ENCODE measurements around the gene IGSF21. TPM values are rescaled to one million over a fixed set of nuclear protein-coding genes. Genes with fewer than 3 reads are reported as not detected.

IGSF21 gene
- total RNA-seq (not detected), polyA plus RNA-seq (not detected)

GRCh38 chr1:18107369-18108298 lies at the start of gene IGSF21:
TSS of gene IGSF21 (plus strand) at chr1:18107798. CDS start at chr1:18108129, 331 bp downstream.
- Mint-ChIP-seq H3K27ac (peak within 1 kb of the TSS in 1 of 8 donors; percentile 12), H3K36me3 (no peaks in the 10 kb centered on the region), H3K27me3 (peaks cover 34 to 56% of the 10 kb centered on the region in 2 donors), H3K4me3 (peak within 1 kb of the TSS in 2 of 7 donors; percentile 1 to 23), H3K4me1 (peaks cover 6 to 21% (median 8%) of the 10 kb centered on the region in 3 donors), H3K9me3 (peaks cover 0 to 2% (median 0%) of the 10 kb centered on the region in 5 donors)
- Histone ChIP-seq H3K27me3 (ENCODE audit: insufficient read depth, low read length, poor library complexity, severe bottlenecking) (peaks cover 14% of the 10 kb centered on the region), H3K4me3 (ENCODE audit: low read length) (no peak within 1 kb of the TSS), H3K36me3 (ENCODE audit: insufficient read depth, low read length) (no peaks in the 10 kb centered on the region), H3K27ac (ENCODE audit: low read depth, low read length) (no peak within 1 kb of the TSS), H3K9me3 (ENCODE audit: low read length) (no peaks in the 10 kb centered on the region), H3K4me1 (ENCODE audit: insufficient read depth, low read length) (no peaks in the 10 kb centered on the region)
- CTCF ChIA-PET = no interaction called here
- POLR2A ChIA-PET = no interaction called here
- no peak for DNase-seq

- Histone ChIP-seq H3K4me3 (ENCODE audit: low read length) (no peak overlapping the region), H3K36me3 (ENCODE audit: insufficient read depth, low read length) (no peaks in the 10 kb centered on the region), H3K27me3 (ENCODE audit: insufficient read depth, low read length, poor library complexity, severe bottlenecking) (no peaks in the 10 kb centered on the region), H3K4me1 (ENCODE audit: insufficient read depth, low read length) (no peaks in the 10 kb centered on the region), H3K27ac (ENCODE audit: low read depth, low read length) (no peak overlapping the region), H3K9me3 (ENCODE audit: low read length) (no peaks in the 10 kb centered on the region)
- H3K4me3 Mint-ChIP-seq = no peak overlapping the region
- peaks cover 4 to 18% of the 10 kb centered on the region in 2 donors for H3K27me3 Mint-ChIP-seq
- H3K27ac Mint-ChIP-seq = no peak overlapping the region
- ChIA-PET CTCF (no interaction called here), POLR2A (no interaction called here)
- DNase-seq = no peak
- no peaks in the 10 kb centered on the region for H3K4me1 Mint-ChIP-seq
- peaks cover 0 to 7% (median 0%) of the 10 kb centered on the region in 5 donors for H3K9me3 Mint-ChIP-seq
- H3K36me3 Mint-ChIP-seq = no peaks in the 10 kb centered on the region
Observed at GRCh38 chr1:18058206-18058921, 49.2 kb upstream of the IGSF21 start.

- Histone ChIP-seq H3K36me3 (ENCODE audit: insufficient read depth, low read length) (no peaks in the 10 kb centered on the region), H3K4me3 (ENCODE audit: low read length) (no peak overlapping the region), H3K27ac (ENCODE audit: low read depth, low read length) (no peak overlapping the region), H3K9me3 (ENCODE audit: low read length) (no peaks in the 10 kb centered on the region), H3K4me1 (ENCODE audit: insufficient read depth, low read length) (no peaks in the 10 kb centered on the region), H3K27me3 (ENCODE audit: insufficient read depth, low read length, poor library complexity, severe bottlenecking) (no peaks in the 10 kb centered on the region)
- Mint-ChIP-seq H3K4me1 (no peaks in the 10 kb centered on the region), H3K9me3 (peaks cover 0 to 7% (median 0%) of the 10 kb centered on the region in 5 donors), H3K36me3 (no peaks in the 10 kb centered on the region), H3K27ac (no peak overlapping the region), H3K4me3 (no peak overlapping the region), H3K27me3 (peaks cover 5 to 22% of the 10 kb centered on the region in 2 donors)
- DNase-seq = no peak
- CTCF ChIA-PET = no interaction called here
- POLR2A ChIA-PET = no interaction called here
Observed at GRCh38 chr1:18058981-18059605, 48.5 kb upstream of the IGSF21 start.

- Mint-ChIP-seq H3K4me1 (no peaks in the 10 kb centered on the region), H3K36me3 (no peaks in the 10 kb centered on the region), H3K27ac (no peak overlapping the region), H3K9me3 (peaks cover 0 to 7% (median 0%) of the 10 kb centered on the region in 5 donors), H3K4me3 (no peak overlapping the region), H3K27me3 (peaks cover 4 to 20% of the 10 kb centered on the region in 2 donors)
- no peak overlapping the region for H3K27ac ChIP-seq (ENCODE audit: low read depth, low read length)
- no peak overlapping the region for H3K4me3 ChIP-seq (ENCODE audit: low read length)
- ChIA-PET CTCF (no interaction called here), POLR2A (no interaction called here)
- no peaks in the 10 kb centered on the region for H3K4me1 ChIP-seq (ENCODE audit: insufficient read depth, low read length)
- H3K36me3 ChIP-seq (ENCODE audit: insufficient read depth, low read length) = no peaks in the 10 kb centered on the region
- H3K27me3 ChIP-seq (ENCODE audit: insufficient read depth, low read length, poor library complexity, severe bottlenecking) = no peaks in the 10 kb centered on the region
- DNase-seq = no peak
- H3K9me3 ChIP-seq (ENCODE audit: low read length) = no peaks in the 10 kb centered on the region
Observed at GRCh38 chr1:18060366-18060765, 47.2 kb upstream of the IGSF21 start.

- H3K27me3 Mint-ChIP-seq = peaks cover 4 to 17% of the 10 kb centered on the region in 2 donors
- H3K4me3 Mint-ChIP-seq = no peak overlapping the region
- Histone ChIP-seq H3K36me3 (ENCODE audit: insufficient read depth, low read length) (no peaks in the 10 kb centered on the region), H3K4me1 (ENCODE audit: insufficient read depth, low read length) (no peaks in the 10 kb centered on the region), H3K9me3 (ENCODE audit: low read length) (no peaks in the 10 kb centered on the region), H3K27me3 (ENCODE audit: insufficient read depth, low read length, poor library complexity, severe bottlenecking) (no peaks in the 10 kb centered on the region), H3K27ac (ENCODE audit: low read depth, low read length) (no peak overlapping the region), H3K4me3 (ENCODE audit: low read length) (no peak overlapping the region)
- H3K27ac Mint-ChIP-seq = no peak overlapping the region
- no peaks in the 10 kb centered on the region for H3K4me1 Mint-ChIP-seq
- ChIA-PET CTCF (no interaction called here), POLR2A (no interaction called here)
- H3K9me3 Mint-ChIP-seq = peaks cover 0 to 7% (median 0%) of the 10 kb centered on the region in 5 donors
- H3K36me3 Mint-ChIP-seq = no peaks in the 10 kb centered on the region
- DNase-seq = no peak
Observed at GRCh38 chr1:18062185-18062584, 45.4 kb upstream of the IGSF21 start.

GRCh38 chr1:18064534-18064933 lies 43.1 kb upstream of the IGSF21 start:
- ChIA-PET CTCF (no interaction called here), POLR2A (no interaction called here)
- Histone ChIP-seq H3K9me3 (ENCODE audit: low read length) (no peaks in the 10 kb centered on the region), H3K4me3 (ENCODE audit: low read length) (no peak overlapping the region), H3K27ac (ENCODE audit: low read depth, low read length) (no peak overlapping the region), H3K36me3 (ENCODE audit: insufficient read depth, low read length) (no peaks in the 10 kb centered on the region), H3K4me1 (ENCODE audit: insufficient read depth, low read length) (peaks cover 11% of the 10 kb centered on the region), H3K27me3 (ENCODE audit: insufficient read depth, low read length, poor library complexity, severe bottlenecking) (no peaks in the 10 kb centered on the region)
- Mint-ChIP-seq H3K36me3 (no peaks in the 10 kb centered on the region), H3K27ac (no peak overlapping the region), H3K4me1 (peaks cover 0 to 8% (median 0%) of the 10 kb centered on the region in 3 donors), H3K4me3 (no peak overlapping the region), H3K9me3 (peaks cover 0 to 5% (median 0%) of the 10 kb centered on the region in 5 donors), H3K27me3 (peaks cover 4 to 7% of the 10 kb centered on the region in 2 donors)
- DNase-seq = no peak

- Histone ChIP-seq H3K9me3 (ENCODE audit: low read length) (no peaks in the 10 kb centered on the region), H3K27ac (ENCODE audit: low read depth, low read length) (no peak overlapping the region), H3K4me1 (ENCODE audit: insufficient read depth, low read length) (peaks cover 11% of the 10 kb centered on the region), H3K27me3 (ENCODE audit: insufficient read depth, low read length, poor library complexity, severe bottlenecking) (no peaks in the 10 kb centered on the region), H3K36me3 (ENCODE audit: insufficient read depth, low read length) (no peaks in the 10 kb centered on the region), H3K4me3 (ENCODE audit: low read length) (no peak overlapping the region)
- Mint-ChIP-seq H3K4me1 (peaks cover 0 to 9% (median 0%) of the 10 kb centered on the region in 3 donors), H3K9me3 (peaks cover 0 to 5% (median 0%) of the 10 kb centered on the region in 5 donors), H3K36me3 (no peaks in the 10 kb centered on the region), H3K4me3 (no peak overlapping the region), H3K27ac (no peak overlapping the region), H3K27me3 (peaks cover 4 to 7% of the 10 kb centered on the region in 2 donors)
- POLR2A ChIA-PET = no interaction called here
- CTCF ChIA-PET = no interaction called here
- DNase-seq = no peak
Observed at GRCh38 chr1:18066576-18066975, 41.0 kb upstream of the IGSF21 start.

- Mint-ChIP-seq H3K9me3 (no peaks in the 10 kb centered on the region), H3K4me3 (no peak overlapping the region), H3K4me1 (peaks cover 0 to 9% (median 0%) of the 10 kb centered on the region in 3 donors), H3K27ac (peak overlapping the region in 2 of 8 donors; percentile 50 to 62), H3K36me3 (no peaks in the 10 kb centered on the region), H3K27me3 (peaks cover 0 to 7% of the 10 kb centered on the region in 2 donors)
- Histone ChIP-seq H3K4me1 (ENCODE audit: insufficient read depth, low read length) (peaks cover 11% of the 10 kb centered on the region), H3K27ac (ENCODE audit: low read depth, low read length) (no peak overlapping the region), H3K27me3 (ENCODE audit: insufficient read depth, low read length, poor library complexity, severe bottlenecking) (no peaks in the 10 kb centered on the region), H3K4me3 (ENCODE audit: low read length) (no peak overlapping the region), H3K9me3 (ENCODE audit: low read length) (no peaks in the 10 kb centered on the region), H3K36me3 (ENCODE audit: insufficient read depth, low read length) (no peaks in the 10 kb centered on the region)
- peak in 1 of 5 donors; percentile 16 for DNase-seq
- ChIA-PET CTCF (no interaction called here), POLR2A (no interaction called here)
Observed at GRCh38 chr1:18069903-18070302, 37.7 kb upstream of the IGSF21 start.

Data from CD8-positive, alpha-beta memory T cell (primary cell).